Measurements from ENCODE around the gene ACTN3.
"Not testable (repeated sequence)": the region's sequence is repeated elsewhere in the genome, so short reads cannot be mapped to it uniquely, and the experiment has no call there.

Gene ACTN3

DNA sequence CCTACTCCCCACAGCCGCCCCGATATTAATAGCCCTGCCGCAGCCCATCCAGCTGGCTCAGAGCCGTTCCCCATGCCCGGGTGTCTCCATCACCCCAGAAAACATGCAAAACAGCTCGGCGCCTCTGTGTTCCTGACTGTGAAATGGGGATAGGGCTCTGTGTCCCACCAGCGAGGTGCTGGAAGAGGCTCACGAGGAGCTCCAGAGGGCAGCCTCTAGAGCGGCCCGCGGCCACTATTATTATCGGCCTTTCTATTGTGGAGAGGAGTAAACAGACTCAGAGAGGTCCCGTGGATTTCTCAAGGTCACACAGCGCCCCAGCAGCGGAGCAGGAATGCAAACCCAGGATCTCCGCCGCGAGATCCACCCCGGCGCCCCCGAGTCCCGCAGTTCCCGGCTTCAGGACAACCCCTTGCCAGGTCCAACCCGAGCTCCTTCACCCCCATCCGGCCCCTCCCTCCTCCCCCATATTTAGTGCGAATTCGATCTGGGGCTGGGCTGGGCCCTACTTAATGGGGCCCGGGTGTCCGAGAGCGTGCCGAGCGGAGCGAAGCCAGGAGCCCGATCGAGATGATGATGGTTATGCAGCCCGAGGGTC lies at the start of gene ACTN3:
Gene ACTN3, plus strand, starts transcription at position 536 of the 598 bp plus-strand sequence. Its CDS starts 35 bp downstream, at position 571.
- no peak for DNase-seq (ENCODE audit: low spot score)

DNA sequence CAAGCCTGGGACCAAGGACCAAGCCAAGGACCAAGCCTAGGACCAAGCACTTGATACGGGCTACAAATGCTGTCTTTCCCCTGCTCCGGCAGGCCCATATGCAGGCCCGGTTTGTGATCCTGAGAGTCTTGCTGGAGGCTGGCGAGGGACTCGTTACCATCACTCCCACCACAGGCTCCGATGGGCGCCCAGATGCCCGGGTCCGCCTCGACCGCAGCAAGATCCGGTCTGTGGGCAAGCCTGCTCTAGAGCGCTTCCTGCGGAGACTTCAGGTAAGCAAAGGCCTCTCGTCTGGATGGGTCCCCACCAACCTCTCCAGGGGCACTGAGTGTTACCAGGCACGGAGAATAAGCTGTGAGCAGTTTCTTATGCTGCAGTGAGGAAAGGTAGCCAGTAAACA lies 49.5 kb upstream of the ACTN3 start:
- no peak for DNase-seq (ENCODE audit: low spot score)

DNA sequence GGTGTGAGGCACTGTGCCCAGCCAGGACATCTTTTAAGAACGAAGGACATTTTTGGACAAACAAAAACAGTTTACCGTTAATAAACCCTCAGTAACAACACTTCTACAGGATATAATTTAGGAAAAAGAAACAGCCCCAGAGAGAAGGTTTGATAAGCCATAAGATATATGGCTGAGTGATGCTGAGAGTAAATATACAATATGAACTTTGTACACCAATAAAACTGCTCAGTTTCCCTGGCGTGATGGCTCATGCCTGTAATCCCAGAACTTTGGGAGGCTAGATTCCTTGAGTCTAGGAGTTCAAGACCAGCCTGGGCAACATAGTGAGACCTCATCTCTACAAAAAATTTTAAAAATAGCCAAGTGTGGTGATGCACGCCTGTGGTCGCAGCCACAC lies 48.2 kb upstream of the ACTN3 start:
- DNase-seq (ENCODE audit: low spot score), result no peak

DNA sequence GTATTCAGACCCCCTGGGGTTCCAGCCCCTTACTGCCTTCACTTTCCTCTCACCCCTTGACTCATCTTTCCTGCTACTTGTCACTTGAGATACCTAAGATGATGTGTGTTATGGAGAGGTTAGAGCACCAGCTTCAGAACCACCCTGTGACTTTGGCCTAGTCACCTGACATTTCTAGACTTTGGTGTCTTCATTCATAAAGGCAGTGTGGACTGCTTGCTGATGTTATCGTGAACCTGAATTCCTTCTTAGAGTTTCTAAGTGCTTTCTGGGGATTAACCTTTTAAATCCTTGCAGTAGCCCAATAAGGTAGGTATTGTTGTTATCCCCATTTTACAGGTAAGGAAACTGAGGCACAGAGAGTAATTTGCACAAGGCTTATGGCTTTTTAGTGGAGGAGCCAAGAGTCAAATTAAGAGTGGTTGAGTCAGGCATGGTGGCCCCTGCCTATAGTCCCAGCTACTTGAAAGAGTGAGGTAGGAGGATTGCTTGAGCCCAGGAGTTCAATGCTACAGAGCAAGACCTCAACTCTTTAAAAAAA lies 41.4 kb upstream of the ACTN3 start:
- no peak for DNase-seq (ENCODE audit: low spot score)

DNA sequence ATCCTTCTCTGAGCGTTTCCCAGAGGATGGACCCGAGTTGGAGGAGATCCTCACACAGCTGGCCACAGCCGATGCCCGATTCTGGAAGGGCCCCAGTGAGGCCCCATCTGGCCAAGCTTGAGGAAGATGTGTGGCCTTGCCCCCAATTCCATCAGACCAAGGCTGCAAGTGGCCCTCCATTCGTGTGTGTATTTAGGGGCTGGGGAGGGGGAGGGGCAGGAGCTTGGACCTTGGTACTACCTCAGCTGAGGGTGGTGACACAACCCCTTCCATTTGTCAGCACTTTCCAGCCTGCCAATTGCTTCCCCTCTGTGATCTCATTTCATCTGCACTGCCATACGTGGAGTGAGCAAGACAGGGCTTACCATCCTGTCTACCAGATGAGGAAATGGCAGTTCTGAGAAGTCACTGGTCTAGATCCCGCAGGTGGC lies 37.6 kb upstream of the ACTN3 start:
- DNase-seq (ENCODE audit: low spot score), result no peak

DNA sequence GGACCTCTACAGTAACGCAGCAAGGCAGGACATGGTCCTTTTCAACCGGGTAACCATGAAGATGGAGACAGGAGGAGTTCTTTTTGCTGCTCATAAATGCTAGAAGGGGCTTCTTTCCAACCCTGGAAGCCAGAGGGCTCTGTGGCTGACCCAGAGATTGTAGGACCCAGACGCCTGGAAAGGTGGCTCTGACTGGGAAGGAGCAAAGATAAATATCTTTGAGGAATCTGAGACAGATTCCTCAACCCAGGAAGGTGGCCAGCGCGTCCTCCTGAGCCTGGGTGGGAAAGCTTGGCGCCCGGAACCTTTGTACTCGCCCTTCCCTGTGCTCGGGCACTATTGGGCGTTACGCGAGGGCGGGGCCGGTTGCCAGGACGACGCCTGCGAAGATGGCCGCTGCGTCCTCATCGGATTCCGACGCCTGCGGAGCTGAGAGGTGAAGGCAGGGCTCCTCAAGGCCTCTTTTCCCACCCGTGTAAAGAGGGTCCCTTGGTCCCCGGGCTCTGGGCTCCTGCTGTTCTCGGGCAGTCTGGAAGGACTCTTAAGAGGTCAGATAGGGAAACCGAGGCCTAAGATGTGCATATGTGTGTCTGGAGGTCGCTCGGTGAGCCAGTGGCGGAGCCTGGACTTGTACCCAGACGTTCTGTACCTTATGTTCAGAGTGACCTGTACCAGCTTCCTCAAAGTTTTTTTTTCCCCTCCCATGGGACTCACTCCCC lies 36.3 kb upstream of the ACTN3 start, which contains the start of gene BBS1:
Gene BBS1, plus strand, starts transcription at position 365 of the 719 bp plus-strand sequence. Its CDS starts 25 bp downstream, at position 390.
- peak; percentile 85 for DNase-seq (ENCODE audit: low spot score)

DNA sequence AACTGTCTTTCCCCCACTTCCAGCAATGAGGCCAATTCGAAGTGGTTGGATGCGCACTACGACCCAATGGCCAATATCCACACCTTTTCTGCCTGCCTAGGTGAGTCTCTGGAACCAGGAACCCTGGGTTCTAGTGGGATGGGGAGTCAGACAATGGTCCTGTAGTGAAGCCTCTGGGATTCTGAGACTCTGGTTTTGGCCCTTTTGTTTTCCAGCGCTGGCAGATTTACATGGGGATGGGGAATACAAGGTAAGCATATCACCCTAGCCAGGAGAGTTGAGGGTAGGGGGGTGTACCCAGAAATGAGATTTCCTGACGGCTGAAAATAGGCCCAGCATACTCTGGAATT lies 35.7 kb upstream of the ACTN3 start:
- DNase-seq (ENCODE audit: low spot score), result no peak

DNA sequence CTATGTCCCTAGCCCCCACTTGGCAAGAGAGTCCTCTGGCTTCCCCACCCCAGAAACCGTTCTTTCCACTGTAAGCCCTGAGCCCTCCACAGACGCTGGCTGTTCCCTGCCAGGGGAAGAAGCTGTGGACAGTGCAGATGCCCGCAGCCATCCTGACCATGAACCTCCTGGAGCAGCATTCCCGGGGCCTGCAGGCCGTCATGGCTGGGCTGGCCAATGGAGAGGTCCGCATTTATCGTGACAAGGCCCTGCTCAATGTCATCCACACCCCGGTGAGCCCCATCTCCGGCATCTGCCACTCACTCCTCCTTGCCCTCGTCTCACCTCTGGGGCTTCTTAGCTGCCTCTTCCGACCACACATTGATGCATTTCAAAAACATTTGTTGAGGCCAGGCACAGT lies 23.1 kb upstream of the ACTN3 start:
- no peak for DNase-seq (ENCODE audit: low spot score)

DNA sequence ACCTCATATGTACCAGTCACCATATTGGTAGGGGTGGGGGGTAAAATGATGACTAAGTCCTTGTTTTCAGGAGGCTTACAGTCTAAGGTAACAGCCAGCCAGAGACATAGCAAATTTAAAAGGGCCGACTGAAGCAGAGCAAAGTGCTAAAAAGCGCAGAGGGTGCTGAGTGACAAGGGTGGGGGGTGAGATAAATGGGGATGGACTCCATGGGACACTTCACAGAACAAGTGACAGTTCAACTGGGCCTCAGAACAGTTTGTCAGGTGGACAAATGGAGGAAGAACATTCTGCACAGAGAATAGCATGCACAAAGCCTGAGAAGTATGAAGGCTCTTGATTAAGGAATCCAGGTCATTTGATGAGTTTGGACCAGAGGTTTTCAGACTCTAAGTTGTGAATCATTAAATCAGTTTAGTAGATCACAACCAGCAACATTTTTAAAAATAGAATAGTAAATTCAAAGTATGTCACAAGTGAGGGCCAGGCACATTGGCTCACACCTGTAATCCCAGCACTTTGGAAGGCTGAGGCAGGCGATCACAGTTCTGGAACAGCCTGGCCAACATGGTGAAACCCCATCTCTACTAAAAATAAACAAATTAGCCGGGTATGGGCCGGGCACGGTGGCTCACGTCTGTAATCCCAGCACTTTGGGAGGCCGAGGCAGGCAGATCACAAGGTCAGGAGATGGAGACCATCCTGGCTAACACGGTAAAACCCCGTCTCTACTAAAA lies 22.2 kb upstream of the ACTN3 start:
- no peak for DNase-seq (ENCODE audit: low spot score)

DNA sequence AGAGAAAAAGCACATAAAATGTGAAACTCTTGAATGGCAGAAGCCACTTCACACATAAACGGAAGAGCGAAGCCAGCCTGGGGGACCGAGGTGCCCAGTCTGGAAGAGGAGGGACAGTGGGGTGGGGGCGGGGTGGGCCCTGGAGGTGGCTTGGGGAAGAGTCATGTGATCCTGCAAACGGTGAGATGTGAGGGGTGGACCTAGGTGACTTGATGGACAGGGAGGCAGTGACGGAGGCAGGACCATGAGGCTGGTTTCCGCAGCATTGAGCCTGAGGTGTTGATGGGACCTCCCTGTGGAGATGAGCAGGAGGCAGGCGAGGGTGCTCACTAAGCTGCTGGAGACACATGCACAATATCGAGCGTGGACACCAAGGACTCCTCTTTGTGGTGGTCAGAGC lies 17.6 kb upstream of the ACTN3 start:
- DNase-seq (ENCODE audit: low spot score), result no peak

DNA sequence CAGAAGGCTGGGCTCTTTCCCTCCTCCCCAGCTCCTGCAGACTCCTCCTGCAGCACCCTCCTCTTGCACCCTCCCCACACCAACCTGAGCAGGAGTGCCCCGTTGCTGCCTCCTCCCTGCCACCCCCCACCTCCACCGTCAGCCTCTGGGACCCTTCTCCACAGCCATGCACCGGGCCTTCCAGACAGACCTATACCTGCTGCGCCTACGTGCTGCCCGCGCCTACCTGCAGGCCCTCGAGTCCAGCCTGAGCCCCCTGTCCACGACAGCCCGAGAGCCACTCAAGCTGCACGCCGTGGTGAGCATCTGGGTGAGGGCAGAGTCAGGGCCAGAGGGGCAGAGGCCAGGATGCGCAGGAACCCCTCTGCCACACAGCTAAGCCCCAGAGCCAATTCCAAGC lies 17.0 kb upstream of the ACTN3 start:
- DNase-seq (ENCODE audit: low spot score), result no peak

DNA sequence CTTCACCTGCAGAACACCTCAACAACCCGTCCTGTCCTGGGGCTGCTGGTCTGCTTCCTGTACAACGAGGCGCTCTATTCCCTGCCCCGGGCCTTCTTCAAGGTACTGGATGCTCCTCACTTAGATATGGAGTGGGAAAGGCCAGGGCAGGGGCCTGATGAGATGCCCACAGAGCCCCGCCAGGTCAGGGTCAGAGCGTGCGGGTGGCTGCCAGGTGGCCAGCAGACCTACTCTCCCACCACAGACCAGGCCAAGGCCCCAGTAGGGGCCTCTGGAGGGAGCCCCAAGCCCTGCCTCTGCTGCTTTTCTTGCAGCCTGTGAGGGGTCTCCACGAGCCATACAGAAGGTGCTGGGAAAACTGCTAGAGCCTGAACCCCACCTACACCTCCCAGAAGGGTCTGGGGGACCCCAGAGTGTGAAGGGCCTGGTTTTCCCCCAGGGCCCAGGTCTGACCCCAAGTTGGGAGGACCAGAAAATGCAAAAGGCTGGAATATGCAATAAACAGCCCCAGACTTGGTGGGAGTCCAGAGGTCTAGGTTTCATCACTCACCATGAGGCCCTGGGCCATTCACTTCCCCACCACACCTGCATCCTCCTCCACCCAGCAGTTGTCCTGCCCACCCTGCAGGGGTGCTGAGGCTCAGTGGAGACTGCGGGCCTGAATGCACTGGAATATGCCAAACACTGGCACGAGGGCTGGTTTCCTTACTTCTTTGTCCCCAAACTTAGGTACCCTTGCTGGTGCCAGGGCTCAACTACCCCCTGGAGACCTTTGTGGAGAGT lies 15.6 kb upstream of the ACTN3 start:
- DNase-seq (ENCODE audit: low spot score), result no peak

DNA sequence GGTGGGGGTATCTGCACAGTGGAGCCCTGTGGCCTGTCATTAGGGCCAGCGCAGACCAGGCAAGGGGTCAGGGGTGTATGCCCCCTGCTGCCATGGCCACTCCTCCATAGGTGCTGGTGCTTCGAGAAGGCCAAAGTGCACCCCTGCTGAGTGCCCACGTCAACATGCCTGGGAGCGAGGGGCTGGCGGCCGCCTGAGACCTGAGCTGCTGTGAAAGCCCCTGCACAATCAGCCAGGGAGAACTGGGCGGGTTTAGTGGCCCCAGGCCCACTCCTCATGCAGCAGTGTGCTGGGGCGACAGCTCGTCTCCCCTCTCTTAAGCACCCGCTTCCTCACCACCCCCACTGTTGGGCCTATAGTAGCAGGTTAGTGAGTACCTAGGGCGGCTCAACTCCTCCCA lies 14.9 kb upstream of the ACTN3 start:
- DNase-seq (ENCODE audit: low spot score), result no peak

DNA sequence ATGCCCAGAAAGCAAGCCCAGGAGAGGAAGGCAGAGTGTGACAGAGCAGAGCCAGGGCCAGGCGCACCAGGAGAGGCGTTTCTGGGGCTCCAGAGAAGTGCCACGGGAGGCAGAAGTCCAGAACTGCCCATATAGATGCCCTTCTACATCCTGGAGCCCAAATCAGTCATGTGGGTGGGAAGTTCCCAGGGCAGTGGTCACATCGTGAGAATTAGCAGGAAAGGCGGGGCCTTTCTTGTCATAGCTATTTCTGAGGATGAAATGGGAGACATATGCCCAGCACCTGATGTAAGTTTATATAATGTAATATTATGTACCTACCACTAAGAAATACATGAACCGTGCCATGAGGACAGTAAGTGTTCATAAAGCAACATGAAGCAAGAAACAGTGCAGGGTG lies 13.9 kb upstream of the ACTN3 start:
- no peak for DNase-seq (ENCODE audit: low spot score)

DNA sequence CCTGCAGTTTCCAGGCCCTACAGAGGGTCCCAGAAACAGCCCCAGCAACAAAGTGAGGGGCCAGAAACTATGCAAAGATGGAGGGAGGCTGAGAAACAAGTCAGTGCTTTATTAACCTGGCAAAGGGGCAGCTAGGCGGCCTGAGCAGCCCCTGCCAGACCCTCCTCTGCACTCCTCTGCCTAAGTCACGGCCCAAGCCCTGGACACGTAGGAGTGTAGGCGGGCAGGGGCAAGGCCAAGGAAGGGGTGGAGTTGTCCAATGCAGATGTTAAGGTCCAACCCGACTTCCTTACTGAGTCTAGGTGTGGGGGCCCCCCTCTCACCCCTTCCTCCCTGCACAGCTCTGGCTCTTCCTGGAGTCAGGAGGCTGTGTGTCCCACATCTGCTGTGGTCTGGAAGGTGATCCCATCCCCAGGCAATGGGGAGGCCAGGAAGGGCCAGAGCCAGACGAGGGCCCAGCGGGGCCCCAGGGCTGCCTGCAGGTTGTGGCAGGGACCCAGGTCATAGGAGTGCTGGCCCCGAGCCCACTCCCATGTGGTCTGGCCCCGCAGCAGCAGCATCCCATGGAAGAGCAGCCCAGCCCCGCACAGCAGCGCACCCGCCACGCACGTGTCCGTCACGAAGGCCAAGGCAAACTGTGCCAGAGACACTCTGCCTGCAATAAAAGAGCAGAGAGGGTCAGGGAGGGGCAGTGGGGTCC lies 7.4 kb upstream of the ACTN3 start:
- DNase-seq (ENCODE audit: low spot score), result no peak

DNA sequence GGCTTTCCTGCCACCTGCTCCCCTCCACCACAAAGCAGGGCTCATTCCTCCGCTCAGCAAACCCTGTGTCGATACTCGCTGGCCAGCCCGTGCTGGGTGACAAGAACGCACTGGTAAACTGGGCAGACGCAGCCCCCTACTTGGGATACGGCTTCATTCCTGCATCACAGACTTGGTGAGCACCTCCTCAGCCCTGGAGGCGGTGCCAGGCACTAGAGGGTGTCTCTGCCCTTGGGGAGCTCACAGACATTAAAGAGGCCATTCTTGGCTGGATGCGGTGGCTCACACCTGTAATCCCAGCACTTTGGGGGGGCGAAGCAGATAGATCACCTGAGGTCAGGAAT lies 6.9 kb upstream of the ACTN3 start:
- DNase-seq (ENCODE audit: low spot score), result no peak

DNA sequence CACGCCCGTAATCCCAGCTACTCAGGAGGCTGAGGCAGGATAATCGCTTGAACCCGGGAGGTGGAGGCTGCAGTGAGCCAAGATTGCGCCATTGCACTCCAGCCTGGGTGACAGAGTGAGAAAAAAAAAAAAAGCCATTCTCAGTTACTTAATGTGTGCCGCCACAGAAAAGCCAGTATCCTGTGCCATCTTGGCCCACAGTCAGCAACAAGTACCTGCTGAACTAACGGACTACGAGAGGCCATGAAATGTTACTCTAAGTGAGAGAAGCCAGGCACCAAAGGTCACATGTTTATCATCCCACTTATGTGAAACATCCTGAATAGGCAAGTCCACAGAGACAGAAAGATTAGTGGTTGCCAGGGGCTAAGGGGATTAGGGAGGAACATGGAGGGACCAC lies 6.1 kb upstream of the ACTN3 start:
- DNase-seq (ENCODE audit: low spot score), result not testable (repeated sequence)

DNA sequence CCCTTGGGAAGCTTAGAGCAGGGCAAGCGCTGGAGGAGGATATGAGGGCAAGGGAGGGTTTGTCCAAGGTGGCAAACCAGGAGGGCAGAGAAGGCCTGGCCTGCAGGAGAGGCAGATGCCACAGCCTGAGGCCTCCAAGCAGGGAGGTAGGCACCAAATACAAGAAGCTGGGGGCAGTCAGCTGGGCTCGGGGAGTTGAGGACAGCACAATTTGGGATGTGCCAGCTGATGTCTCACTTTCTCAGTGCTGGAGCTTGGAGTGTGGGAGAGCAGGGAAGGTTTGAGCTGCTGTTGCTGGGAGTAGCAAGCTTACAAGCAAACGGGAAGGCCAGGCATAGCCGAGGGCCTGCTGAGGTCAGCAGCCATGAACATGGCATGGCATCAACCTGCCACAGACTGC lies 4.8 kb upstream of the ACTN3 start:
- DNase-seq (ENCODE audit: low spot score), result no peak

DNA sequence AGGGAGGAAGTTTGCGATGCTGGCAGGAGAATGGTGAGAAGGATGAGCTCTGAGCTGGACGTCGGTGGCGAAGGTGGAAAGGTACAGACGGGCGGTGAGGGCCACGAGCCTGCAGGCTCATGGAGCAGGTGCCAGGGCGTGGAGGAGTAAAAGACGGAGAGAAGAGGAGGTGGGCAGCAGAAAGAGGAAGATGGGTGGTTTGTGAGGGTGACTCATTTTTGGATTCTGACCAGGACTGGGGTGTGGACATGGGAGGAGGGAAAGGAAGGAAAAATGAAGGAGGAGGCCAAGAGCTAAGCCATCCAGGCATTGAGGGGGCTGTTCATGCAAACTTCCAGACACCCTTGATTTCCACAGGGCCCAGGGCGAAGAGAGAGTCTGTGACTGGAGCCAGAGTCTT lies 4.3 kb upstream of the ACTN3 start:
- DNase-seq (ENCODE audit: low spot score), result no peak

DNA sequence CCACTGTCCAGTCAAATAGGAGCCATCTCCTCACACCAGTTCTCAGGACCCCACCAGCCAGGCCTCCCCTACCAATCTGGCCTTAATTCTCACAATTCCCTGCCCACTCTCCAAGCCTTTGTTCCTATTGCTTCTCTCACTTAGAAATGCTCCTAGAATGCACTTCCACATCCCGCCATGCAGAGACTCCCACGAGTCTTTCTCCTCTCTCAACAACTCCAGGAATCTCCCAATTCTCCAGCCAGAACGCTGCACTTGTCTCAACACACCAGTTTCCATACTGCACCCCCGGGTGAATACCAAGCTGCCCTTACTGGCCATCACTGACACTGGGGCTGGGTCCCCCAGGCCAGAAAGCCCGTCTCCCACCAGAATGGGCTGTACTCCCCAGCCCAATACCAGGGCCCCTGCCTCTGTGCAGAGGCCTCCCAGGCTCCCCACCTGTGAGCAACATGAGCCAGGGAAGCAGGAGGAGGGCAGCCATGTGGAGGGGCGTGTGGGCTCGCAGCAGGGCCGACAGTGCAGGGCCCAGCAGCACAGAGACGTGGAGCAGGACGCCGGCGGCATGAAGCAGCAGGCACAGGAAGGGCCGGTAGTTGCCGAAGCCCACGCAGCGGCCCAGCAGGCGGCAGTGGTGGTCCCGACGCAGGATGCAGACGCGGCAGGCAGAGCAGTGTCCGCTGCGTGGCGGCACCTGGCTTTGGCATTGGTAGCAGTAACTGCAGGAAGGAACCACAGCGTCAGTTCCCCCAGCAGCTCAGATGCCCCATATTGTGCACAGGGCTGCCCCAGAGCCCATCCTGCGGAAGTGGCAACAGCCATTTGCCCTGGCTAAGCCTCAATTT lies 3.2 kb upstream of the ACTN3 start:
- DNase-seq (ENCODE audit: low spot score), result peak; percentile 63

DNA sequence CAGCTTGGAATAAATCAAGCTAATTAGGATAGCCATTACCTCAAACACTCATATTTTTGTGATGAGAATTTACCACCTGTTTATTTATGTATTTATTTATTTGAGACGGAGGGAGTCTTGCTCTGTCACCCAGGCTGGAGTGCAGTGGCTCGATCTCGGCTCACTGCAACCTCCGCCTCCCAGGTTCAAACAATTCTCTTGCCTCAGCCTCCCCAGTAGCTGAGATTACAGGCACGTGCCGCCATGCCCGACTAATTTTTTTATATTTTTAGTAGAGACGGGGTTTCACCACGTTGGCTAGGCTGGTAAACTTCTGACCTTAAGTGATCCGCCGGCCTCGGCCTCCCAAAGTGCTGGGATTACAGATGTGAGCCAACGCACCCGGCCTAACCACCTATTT lies 1.8 kb upstream of the ACTN3 start:
- not testable (repeated sequence) for DNase-seq (ENCODE audit: low spot score)
